GM23338 (cell line): ENCODE results near the gene IL22.

Source experiments
- CREB1 ChIP-seq: fragments of 250-450 bp; sonication (Bioruptor Pico); IDR thresholded peaks from 2 replicates; pipeline ENCODE4 v1.5.0; 2020; ENCODE audit warnings: low read depth, mild to moderate bottlenecking, moderate library complexity
- CTCF ChIP-seq, 2 experiments: fragments of 200-600 bp in 1 of 2; sonication (generic) in 1 of 2; conservative IDR thresholded peaks; 2 replicates each; pipeline versions ENCODE4 v1.5.1 to v1.6.1; 2016 to 2017; ENCODE audit warnings: antibody characterized with exemption in 2 of 2, low read depth in 2 of 2, mild to moderate bottlenecking in 2 of 2, moderate library complexity in 1 of 2
- EZH2 ChIP-seq: fragments of 200-600 bp; sonication (generic); IDR thresholded peaks from one replicate; pipeline ENCODE4 v1.8.0; 2017; ENCODE audit warnings: antibody characterized with exemption, mild to moderate bottlenecking, low read depth; ENCODE audit not compliant: unreplicated experiment
- EZH2phosphoT487 ChIP-seq: fragments of 200-600 bp; sonication (generic); IDR thresholded peaks from one replicate; pipeline ENCODE4 v1.8.1; 2018; ENCODE audit warnings: antibody characterized with exemption; ENCODE audit not compliant: unreplicated experiment
- JUNB ChIP-seq: IDR thresholded peaks from one replicate; pipeline ENCODE4 v1.6.1; 2016; ENCODE audit warnings: antibody characterized with exemption; ENCODE audit not compliant: unreplicated experiment
- NANOG ChIP-seq: IDR thresholded peaks from 2 replicates; pipeline ENCODE4 v1.6.1; 2016; ENCODE audit warnings: antibody characterized with exemption, borderline replicate concordance
- POLR2AphosphoS5 ChIP-seq: IDR thresholded peaks from 2 replicates; pipeline ENCODE4 v1.6.1; 2016; ENCODE audit warnings: antibody characterized with exemption, low read depth
- ZNF331 ChIP-seq: fragments of 250-450 bp; sonication (Bioruptor Pico); IDR thresholded peaks from 2 replicates; pipeline ENCODE4 v1.5.0; 2020; ENCODE audit warnings: low read depth, mild to moderate bottlenecking, moderate library complexity
- TF ChIP-seq, protein P1 (sequence below): IDR thresholded peaks from one replicate; pipeline ENCODE4 v1.6.1; 2018; ENCODE audit warnings: antibody characterized with exemption; ENCODE audit not compliant: unreplicated experiment

DNA sequence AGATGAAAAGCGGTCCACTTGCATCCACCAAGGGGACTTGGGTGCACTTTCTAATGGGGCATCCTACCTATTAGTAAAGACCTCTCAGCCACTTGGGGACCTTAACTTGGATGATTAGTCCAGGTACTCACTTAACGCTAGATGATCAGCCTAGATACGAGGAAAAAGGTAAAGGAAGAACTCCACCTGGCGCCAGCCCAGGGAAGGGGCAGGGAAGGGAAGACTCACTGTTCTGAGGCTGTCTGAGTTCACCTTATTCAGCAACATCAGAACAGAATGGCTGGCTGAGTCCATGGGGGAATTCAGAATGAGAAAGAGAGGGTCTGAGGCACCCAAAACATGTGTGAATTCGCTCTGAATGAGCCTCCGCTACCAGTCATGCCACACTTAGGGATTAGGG lies 7.1 kb downstream of the IL22 start:
- peak in 1 of 2 experiments; percentile 13; a peak in 1 of 4 replicates for TF ChIP-seq CTCF (conservative IDR thresholded peaks at IDR 0.05; ENCODE audit: low read depth in 2 of 2)
- no peak for TF ChIP-seq EZH2
- TF ChIP-seq NANOG: no peak
- no peak for TF ChIP-seq POLR2AphosphoS5
- no peak for TF ChIP-seq EZH2phosphoT487
- no peak for TF ChIP-seq JUNB
- TF ChIP-seq, protein P1, sequence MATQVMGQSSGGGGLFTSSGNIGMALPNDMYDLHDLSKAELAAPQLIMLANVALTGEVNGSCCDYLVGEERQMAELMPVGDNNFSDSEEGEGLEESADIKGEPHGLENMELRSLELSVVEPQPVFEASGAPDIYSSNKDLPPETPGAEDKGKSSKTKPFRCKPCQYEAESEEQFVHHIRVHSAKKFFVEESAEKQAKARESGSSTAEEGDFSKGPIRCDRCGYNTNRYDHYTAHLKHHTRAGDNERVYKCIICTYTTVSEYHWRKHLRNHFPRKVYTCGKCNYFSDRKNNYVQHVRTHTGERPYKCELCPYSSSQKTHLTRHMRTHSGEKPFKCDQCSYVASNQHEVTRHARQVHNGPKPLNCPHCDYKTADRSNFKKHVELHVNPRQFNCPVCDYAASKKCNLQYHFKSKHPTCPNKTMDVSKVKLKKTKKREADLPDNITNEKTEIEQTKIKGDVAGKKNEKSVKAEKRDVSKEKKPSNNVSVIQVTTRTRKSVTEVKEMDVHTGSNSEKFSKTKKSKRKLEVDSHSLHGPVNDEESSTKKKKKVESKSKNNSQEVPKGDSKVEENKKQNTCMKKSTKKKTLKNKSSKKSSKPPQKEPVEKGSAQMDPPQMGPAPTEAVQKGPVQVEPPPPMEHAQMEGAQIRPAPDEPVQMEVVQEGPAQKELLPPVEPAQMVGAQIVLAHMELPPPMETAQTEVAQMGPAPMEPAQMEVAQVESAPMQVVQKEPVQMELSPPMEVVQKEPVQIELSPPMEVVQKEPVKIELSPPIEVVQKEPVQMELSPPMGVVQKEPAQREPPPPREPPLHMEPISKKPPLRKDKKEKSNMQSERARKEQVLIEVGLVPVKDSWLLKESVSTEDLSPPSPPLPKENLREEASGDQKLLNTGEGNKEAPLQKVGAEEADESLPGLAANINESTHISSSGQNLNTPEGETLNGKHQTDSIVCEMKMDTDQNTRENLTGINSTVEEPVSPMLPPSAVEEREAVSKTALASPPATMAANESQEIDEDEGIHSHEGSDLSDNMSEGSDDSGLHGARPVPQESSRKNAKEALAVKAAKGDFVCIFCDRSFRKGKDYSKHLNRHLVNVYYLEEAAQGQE: no peak
- TF ChIP-seq ZNF331: no peak
- no peak for TF ChIP-seq CREB1
